Spleen (tissue), 7 donors: Measurements from ENCODE around the gene SLC7A14.

Source experiments
- POLR2A ChIP-seq, 3 donors: fragments of 450-650 bp; IDR thresholded peaks; one replicate each; pipeline ENCODE4 v1.5.1; 2017; ENCODE audit warnings: antibody characterized with exemption in 3 of 3, mild to moderate bottlenecking in 1 of 3
- POLR2AphosphoS5 ChIP-seq, 3 donors: sonication (generic); formaldehyde crosslinking; IDR thresholded peaks; one replicate each; pipeline ENCODE4 v1.5.1; 2017; ENCODE audit warnings: antibody characterized with exemption in 3 of 3
- TF ChIP-seq, protein P1 (sequence below), 11 experiments: fragments of 200-600 bp in 7 of 11; fragments of 450-650 bp in 4 of 11; sonication (generic) in 4 of 11; IDR thresholded peaks in 8 of 11; conservative IDR thresholded peaks in 3 of 11; 1 replicate in 7 of 11; 2 replicates in 4 of 11; pipeline versions ENCODE4 v1.4.0 to v1.8.0; 2016 to 2021; ENCODE audit warnings: antibody characterized with exemption in 11 of 11, inconsistent platforms in 4 of 11, mild to moderate bottlenecking in 1 of 11
- donor health status: DM: no; HTN: no; CAD: no; lungs with moderate emphysema.
- donor health status: DM: no; HTN: no; CAD: no.
- donor health status: DM: no; HTN: no; CAD: no.

DNA sequence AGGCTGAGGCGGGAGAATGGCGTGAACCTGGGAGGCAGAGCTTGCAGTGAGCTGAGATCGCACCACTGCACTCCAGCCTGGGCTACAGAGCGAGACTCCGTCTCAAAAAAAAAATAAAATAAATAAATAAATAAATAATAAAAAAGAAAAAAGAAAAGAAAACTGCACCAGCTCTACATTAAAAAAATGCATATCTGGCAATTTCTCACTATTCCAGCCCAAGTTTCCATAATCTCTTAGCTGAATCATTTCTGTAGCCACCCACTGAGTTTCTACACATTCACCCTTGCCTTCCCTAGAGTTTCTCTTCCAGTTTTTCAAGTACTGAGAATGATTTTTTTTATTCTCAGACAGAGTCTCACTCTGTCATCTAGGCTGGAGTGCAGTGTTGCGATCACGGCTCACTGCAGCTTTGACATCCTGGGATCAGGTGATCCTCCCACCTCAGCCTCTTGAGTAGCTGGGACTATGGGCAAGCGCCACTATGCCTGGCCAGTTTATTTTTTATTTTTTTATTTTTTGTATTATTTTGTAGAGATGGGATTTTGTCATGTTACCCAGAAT lies 24.5 kb upstream of the SLC7A14 start:
- TF ChIP-seq, protein P1, sequence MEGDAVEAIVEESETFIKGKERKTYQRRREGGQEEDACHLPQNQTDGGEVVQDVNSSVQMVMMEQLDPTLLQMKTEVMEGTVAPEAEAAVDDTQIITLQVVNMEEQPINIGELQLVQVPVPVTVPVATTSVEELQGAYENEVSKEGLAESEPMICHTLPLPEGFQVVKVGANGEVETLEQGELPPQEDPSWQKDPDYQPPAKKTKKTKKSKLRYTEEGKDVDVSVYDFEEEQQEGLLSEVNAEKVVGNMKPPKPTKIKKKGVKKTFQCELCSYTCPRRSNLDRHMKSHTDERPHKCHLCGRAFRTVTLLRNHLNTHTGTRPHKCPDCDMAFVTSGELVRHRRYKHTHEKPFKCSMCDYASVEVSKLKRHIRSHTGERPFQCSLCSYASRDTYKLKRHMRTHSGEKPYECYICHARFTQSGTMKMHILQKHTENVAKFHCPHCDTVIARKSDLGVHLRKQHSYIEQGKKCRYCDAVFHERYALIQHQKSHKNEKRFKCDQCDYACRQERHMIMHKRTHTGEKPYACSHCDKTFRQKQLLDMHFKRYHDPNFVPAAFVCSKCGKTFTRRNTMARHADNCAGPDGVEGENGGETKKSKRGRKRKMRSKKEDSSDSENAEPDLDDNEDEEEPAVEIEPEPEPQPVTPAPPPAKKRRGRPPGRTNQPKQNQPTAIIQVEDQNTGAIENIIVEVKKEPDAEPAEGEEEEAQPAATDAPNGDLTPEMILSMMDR (IDR thresholded peaks at IDR 0.05 in 8 of 11, conservative IDR thresholded peaks at IDR 0.05 in 3 of 11) = no peak
- no peak for TF ChIP-seq POLR2A (IDR thresholded peaks at IDR 0.05)
- TF ChIP-seq POLR2AphosphoS5 (IDR thresholded peaks at IDR 0.05) = no peak
